Tibial nerve (tissue), 4 donors: ENCODE measurements around the gene RASAL2. TPM values are rescaled to one million over a fixed set of nuclear protein-coding genes. Genes with fewer than 3 reads are reported as not detected.

Experiments used
- DNase-seq, 2 donors: peaks; one replicate each; pipeline ENCODE4 v3.0.0-alpha.2; 2019; ENCODE audit warnings: low spot score in 2 of 2
- H3K27ac ChIP-seq, 4 donors: fragments of 200-600 bp; sonication (generic) in 3 of 4; one replicate each; pipeline ENCODE4 v1.5.1; 2017 to 2019; ENCODE audit warnings: mild to moderate bottlenecking in 1 of 4
- H3K27me3 ChIP-seq, 2 donors: fragments of 200-600 bp; sonication (generic) in 1 of 2; one replicate each; pipeline versions ENCODE4 v1.5.1 to v1.6.0; 2017 to 2019
- H3K36me3 ChIP-seq, 3 donors: fragments of 200-600 bp; sonication (generic); one replicate each; pipeline ENCODE4 v1.5.1; 2018 to 2019
- H3K4me1 ChIP-seq, 4 donors: fragments of 200-600 bp; sonication (generic) in 3 of 4; one replicate each; pipeline ENCODE4 v1.5.1; 2017 to 2019
- H3K4me3 ChIP-seq, 4 donors: fragments of 200-600 bp; sonication (generic) in 3 of 4; one replicate each; pipeline ENCODE4 v1.5.1; 2017 to 2019; ENCODE audit warnings: mild to moderate bottlenecking in 1 of 4, moderate library complexity in 1 of 4
- H3K9me3 ChIP-seq, 4 donors: fragments of 200-600 bp; sonication (generic) in 3 of 4; one replicate each; pipeline ENCODE4 v1.5.1; 2017 to 2019
- EP300 ChIP-seq, 2 donors: sonication (generic); formaldehyde crosslinking; IDR thresholded peaks; one replicate each; pipeline ENCODE4 v1.6.1; 2017; ENCODE audit warnings: antibody characterized with exemption in 2 of 2, mild to moderate bottlenecking in 1 of 2
- POLR2A ChIP-seq, 2 donors: fragments of 450-650 bp; IDR thresholded peaks; one replicate each; pipeline ENCODE4 v1.6.1; 2017; ENCODE audit warnings: antibody characterized with exemption in 2 of 2, mild to moderate bottlenecking in 2 of 2, moderate library complexity in 2 of 2
- WGBS, 2 donors: methylation state at CpG; one replicate each; pipeline ENCODE4 v1.1.5; 2018; 5-methylcytosine and 5-hydroxymethylcytosine counted together
- total RNA-seq, 4 donors: library from RNA; depleted of rRNA; stranded (reverse); fragments of >200 nt; gene quantifications; one replicate each; pipeline ENCODE4 v1.1.0, GENCODE V29; 2016
- TF ChIP-seq, protein P1 (sequence below), 5 experiments: fragments of 200-600 bp in 3 of 5; fragments of 450-650 bp in 2 of 5; sonication (generic) in 3 of 5; IDR thresholded peaks; one replicate each; pipeline ENCODE4 v1.5.1; 2016 to 2019; ENCODE audit warnings: antibody characterized with exemption in 5 of 5, mild to moderate bottlenecking in 3 of 5, moderate library complexity in 2 of 5

Gene RASAL2
- total RNA-seq, 4 donors from 2014 or later: 40.5 to 44.8 (median 43.0) TPM

DNA sequence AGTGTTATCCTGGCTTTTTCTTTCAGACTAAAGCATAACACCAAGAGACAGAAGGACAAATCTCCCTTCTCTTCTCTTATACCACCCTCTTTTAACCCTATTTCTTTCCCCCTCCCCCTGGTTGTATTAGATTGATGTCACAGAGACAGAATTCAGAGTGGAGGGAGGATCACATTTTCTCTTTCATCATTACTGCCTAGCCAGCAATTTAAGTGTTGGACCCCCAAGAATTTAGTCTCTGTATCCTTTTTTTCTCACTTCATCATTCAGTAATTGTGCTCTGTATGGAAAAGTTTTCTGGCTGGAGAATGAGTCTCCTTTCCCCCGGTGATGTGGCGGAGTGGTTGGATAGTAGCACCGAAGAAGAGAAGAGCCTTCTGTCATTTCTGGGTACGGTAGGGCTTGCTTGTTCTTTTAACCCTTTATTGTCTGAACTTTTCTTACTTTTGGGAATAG, 278.1 kb downstream of the RASAL2 start:
- no peak for DNase-seq
- Histone ChIP-seq H3K36me3 (peaks cover 0 to 5% (median 0%) of the 10 kb centered on the region in 3 donors), H3K4me3 (peak overlapping the region in 3 of 4 donors; percentile 1 to 39 (median 28)), H3K27me3 (no peaks in the 10 kb centered on the region), H3K27ac (peak overlapping the region in 2 of 4 donors; percentile 51 to 64), H3K9me3 (no peaks in the 10 kb centered on the region), H3K4me1 (peaks cover 0 to 16% (median 0%) of the 10 kb centered on the region in 4 donors)
- TF ChIP-seq, protein P1, sequence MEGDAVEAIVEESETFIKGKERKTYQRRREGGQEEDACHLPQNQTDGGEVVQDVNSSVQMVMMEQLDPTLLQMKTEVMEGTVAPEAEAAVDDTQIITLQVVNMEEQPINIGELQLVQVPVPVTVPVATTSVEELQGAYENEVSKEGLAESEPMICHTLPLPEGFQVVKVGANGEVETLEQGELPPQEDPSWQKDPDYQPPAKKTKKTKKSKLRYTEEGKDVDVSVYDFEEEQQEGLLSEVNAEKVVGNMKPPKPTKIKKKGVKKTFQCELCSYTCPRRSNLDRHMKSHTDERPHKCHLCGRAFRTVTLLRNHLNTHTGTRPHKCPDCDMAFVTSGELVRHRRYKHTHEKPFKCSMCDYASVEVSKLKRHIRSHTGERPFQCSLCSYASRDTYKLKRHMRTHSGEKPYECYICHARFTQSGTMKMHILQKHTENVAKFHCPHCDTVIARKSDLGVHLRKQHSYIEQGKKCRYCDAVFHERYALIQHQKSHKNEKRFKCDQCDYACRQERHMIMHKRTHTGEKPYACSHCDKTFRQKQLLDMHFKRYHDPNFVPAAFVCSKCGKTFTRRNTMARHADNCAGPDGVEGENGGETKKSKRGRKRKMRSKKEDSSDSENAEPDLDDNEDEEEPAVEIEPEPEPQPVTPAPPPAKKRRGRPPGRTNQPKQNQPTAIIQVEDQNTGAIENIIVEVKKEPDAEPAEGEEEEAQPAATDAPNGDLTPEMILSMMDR (IDR thresholded peaks at IDR 0.05): no peak
- no peak for TF ChIP-seq POLR2A (IDR thresholded peaks at IDR 0.05)
- no peak for TF ChIP-seq EP300 (IDR thresholded peaks at IDR 0.05)
- WGBS, 2 donors: 10 to 12% methylated on average over 4 of the region's 4 CpGs

DNA sequence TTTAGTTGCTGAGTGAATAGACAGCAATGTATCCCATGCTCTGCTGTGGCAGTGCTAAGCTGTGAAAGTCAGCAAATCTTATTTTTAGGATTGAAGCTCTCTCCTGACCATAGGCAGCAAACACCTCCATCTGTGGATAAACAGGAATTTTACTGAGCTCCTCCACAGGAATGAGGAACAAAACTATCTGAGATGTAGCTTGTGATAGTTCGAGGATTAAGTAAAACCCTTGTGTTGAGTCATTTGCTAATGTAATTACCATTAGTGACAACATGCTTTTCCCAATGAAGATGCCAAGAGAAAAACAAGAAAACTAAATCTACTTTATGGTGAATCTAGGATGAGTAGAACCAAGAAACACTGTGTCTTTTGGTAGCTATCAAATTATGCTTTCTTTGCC, 280.1 kb downstream of the RASAL2 start:
- DNase-seq: no peak
- H3K27me3 ChIP-seq: no peaks in the 10 kb centered on the region
- H3K9me3 ChIP-seq: no peaks in the 10 kb centered on the region
- no peak for TF ChIP-seq POLR2A (IDR thresholded peaks at IDR 0.05)
- TF ChIP-seq EP300 (IDR thresholded peaks at IDR 0.05): no peak
- H3K4me3 ChIP-seq: no peak overlapping the region
- no peak overlapping the region for H3K27ac ChIP-seq
- peaks cover 0 to 3% (median 0%) of the 10 kb centered on the region in 3 donors for H3K36me3 ChIP-seq
- peaks cover 0 to 16% (median 0%) of the 10 kb centered on the region in 4 donors for H3K4me1 ChIP-seq
- 69 to 78% methylated on average over 1 of the region's 1 CpG for WGBS, 2 donors

DNA sequence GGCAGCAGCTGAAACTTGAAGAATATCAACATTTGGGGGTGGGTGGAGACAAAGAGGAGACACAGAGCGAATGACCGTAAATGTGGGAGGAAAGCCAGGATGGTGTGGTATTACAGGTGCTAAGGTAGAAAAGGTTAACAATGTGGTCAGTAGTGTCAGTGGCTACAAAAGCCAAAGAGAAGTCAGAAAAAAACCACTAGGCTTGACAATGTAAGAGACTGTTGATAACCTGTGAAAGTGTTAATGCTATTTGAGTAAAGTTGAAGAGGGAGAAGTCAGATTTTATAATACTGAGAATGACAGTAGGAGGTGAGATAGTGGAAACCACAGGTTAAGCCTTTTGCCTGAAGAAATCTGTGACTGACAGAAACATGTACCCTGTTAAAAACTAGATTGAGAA, 282.1 kb downstream of the RASAL2 start:
- 74 to 83% methylated on average over 2 of the region's 2 CpGs for WGBS, 2 donors
- H3K27ac ChIP-seq: no peak overlapping the region
- no peaks in the 10 kb centered on the region for H3K36me3 ChIP-seq
- H3K27me3 ChIP-seq: no peaks in the 10 kb centered on the region
- no peak overlapping the region for H3K4me3 ChIP-seq
- no peaks in the 10 kb centered on the region for H3K9me3 ChIP-seq
- peaks cover 0 to 12% (median 0%) of the 10 kb centered on the region in 4 donors for H3K4me1 ChIP-seq
- DNase-seq: no peak
- TF ChIP-seq, protein P1 (IDR thresholded peaks at IDR 0.05): no peak
- TF ChIP-seq EP300 (IDR thresholded peaks at IDR 0.05) (no peak), POLR2A (IDR thresholded peaks at IDR 0.05) (no peak)

DNA sequence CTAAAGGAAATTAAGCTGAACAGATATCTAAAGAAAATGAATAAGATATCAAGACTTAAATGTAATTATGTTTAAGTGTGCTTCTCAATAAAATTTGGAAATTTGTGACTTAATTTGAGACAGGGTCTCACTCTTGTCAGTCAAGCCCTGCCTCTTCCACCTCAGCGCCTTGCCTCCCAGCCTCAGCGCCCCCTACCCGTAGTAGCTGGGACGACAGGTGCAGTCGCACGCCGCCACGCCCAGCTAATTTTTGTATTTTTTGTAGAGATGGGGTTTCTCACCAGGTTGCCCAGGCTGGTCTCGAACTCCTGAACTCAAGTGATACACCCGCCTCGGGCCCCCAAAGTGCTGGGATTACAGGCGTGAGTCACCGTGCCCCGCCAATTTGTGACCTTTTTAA, 285.9 kb downstream of the RASAL2 start:
- H3K36me3 ChIP-seq: no peaks in the 10 kb centered on the region
- H3K27ac ChIP-seq: no peak overlapping the region
- DNase-seq: no peak
- no peaks in the 10 kb centered on the region for H3K4me1 ChIP-seq
- H3K4me3 ChIP-seq: no peak overlapping the region
- no peaks in the 10 kb centered on the region for H3K27me3 ChIP-seq
- 68 to 75% methylated on average over 14 of the region's 14 CpGs for WGBS, 2 donors
- H3K9me3 ChIP-seq: no peaks in the 10 kb centered on the region
- TF ChIP-seq, protein P1 (IDR thresholded peaks at IDR 0.05): no peak
- no peak for TF ChIP-seq POLR2A (IDR thresholded peaks at IDR 0.05)

DNA sequence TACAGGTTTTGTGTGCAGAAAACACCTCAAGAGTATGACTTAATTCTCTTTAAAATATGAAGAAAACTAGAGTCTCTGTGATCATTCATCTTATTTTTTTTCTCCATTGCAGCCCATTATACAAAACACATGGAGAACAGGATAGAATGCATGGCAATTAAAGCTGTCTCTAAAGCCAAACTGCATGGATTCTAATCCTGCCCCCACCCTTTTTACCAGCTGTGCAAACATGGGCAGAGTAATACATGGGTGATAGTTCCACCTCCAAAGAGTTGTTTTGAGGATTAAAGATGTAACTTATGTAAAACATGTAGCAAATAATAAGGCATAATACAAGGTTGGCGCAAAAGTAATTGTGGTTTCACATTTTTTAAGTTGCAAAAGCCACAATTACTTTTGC, 288.5 kb downstream of the RASAL2 start:
- TF ChIP-seq EP300 (IDR thresholded peaks at IDR 0.05) (no peak), POLR2A (IDR thresholded peaks at IDR 0.05) (no peak)
- TF ChIP-seq, protein P1 (IDR thresholded peaks at IDR 0.05): no peak
- Histone ChIP-seq H3K27me3 (no peaks in the 10 kb centered on the region), H3K27ac (no peak overlapping the region), H3K4me1 (no peaks in the 10 kb centered on the region), H3K36me3 (no peaks in the 10 kb centered on the region), H3K9me3 (no peaks in the 10 kb centered on the region), H3K4me3 (no peak overlapping the region)
- 95 to 96% methylated on average over 1 of the region's 1 CpG for WGBS, 2 donors
- no peak for DNase-seq

DNA sequence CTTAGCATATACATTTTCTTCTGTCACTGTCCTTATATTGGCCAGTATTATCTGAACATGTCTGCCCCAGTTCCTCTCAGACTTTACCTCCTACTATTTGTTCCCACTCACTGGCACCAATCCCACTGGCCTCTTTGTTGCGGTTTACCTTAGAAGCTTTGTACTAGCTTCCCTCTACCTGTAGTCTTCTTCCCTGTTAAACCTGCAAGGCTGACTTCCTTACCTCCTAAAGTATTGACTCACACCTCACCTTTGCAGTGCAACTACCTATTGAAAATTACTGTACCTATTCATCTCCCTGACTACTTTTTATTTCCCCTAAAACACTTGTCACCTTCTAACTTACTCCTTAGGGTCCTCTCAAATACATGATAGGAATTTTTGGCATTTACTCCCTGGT, 291.8 kb downstream of the RASAL2 start:
- TF ChIP-seq POLR2A (IDR thresholded peaks at IDR 0.05) (no peak), EP300 (IDR thresholded peaks at IDR 0.05) (no peak)
- TF ChIP-seq, protein P1 (IDR thresholded peaks at IDR 0.05): no peak
- Histone ChIP-seq H3K4me3 (no peak overlapping the region), H3K9me3 (no peaks in the 10 kb centered on the region), H3K36me3 (no peaks in the 10 kb centered on the region), H3K27ac (no peak overlapping the region), H3K27me3 (no peaks in the 10 kb centered on the region), H3K4me1 (peaks cover 0 to 14% (median 0%) of the 10 kb centered on the region in 4 donors)
- DNase-seq: no peak
- 97 to 100% methylated on average over 1 of the region's 1 CpG for WGBS, 2 donors
